Measurements from ENCODE around the gene SYNGR4.
"Not testable (repeated sequence)": the region's sequence is repeated elsewhere in the genome, so short reads cannot be mapped to it uniquely, and the experiment has no call there.

Gene SYNGR4

GRCh38 chr19:48371771-48372170 is 7.6 kb downstream of the SYNGR4 start:
- DNase-seq: not testable (repeated sequence)

DNA sequence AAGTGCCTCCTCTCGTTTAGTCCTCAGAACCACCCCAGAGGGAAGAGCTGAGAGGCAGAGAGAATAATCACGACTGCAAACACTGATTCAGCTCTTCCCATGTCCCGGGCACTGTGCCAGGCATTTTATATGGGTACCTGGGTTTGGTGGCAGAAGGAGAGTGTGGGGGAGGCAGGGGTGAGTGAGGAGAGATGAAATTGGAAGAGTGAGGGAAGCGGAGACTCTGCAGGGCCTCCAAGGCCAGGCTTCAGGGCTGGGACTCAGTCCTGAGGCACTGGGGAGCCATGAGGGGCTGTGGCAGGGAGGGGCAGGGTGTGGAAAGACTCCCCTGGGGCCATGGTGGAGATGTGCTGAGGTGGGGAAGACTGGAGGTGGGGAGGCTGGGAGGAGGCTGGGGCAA is 8.7 kb downstream of the SYNGR4 start:
- no peak for DNase-seq

DNA sequence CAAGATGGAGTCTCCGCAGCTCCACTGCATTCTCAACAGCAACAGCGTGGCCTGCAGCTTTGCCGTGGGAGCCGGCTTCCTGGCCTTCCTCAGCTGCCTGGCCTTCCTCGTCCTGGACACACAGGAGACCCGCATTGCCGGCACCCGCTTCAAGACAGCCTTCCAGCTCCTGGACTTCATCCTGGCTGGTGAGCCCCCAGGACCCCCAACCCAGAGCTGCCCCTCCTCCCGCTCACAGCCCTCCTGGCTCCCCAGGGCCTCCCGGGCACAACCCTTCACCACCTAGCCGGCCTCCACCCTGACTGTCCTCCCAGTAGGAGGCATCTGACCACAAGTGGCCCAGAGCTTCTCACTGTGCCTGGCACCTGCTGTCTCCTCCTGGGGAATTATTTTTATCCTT is 9.4 kb downstream of the SYNGR4 start:
- DNase-seq: no peak

GRCh38 chr19:48378194-48378570 is 14.0 kb downstream of the SYNGR4 start:
- DNase-seq: no peak

GRCh38 chr19:48379058-48379457 is 14.9 kb downstream of the SYNGR4 start:
- no peak for DNase-seq

DNA sequence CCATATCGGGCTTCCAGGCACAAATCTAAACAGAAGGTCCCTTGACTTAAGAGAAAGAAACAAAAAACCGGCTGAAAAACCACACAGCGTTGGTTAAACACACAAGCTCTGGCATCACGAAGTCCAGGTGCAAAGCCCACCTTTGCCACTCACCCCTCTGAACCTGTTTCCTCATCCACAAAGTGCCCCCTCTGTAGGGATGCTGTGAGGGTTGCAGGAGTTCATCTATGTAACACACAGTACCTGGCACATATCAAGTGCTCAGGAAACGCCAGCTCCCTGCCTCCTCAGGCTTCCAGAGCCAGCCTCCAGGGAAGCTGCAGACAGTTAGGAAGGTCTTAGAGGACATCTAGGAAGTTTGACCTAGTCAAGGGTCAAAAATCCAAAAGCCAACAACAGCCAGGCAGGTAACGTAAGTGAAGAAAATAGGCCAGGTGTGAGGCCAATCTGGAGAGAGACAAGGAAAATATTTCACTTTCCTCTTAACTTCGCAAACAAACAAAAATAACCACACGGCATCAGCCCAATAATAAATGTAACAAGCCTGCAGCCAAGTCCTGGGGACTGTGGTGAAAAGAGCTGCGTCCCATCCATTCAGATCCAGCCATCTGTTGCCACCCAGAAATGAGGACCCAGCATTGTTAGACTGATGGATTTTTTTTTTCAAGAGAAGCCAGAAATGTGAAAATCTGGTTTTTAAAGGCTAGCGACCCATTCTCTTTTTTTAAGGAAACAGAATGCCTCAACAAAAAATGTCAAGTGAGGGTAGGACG is 17.2 kb downstream of the SYNGR4 start:
- DNase-seq: no peak

DNA sequence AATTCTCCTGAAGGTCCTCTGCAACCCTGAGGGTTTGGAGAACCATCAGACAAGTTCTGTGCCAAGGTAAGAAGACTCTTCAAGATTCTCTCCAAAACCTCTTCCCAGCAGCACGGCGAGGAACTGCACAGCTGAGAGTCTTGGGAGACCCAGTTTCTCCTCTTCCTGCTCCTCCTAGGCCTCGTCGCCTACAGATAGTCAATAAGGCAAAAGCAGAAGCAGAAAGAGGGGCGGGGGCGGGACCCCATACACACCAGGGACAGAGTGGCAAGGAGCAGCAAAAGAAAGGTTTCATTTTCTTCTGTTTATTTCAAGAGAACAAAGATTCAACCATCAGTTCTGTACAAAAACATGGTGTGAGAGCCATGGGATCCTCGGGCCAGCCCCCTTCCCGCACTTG is 18.1 kb downstream of the SYNGR4 start:
- peak; percentile 24 to 48 for DNase-seq

GRCh38 chr19:48385461-48386087 is 21.4 kb downstream of the SYNGR4 start:
- no peak for DNase-seq

- DNase-seq: no peak
Observed at GRCh38 chr19:48386981-48387380, 22.8 kb downstream of the SYNGR4 start.

DNA sequence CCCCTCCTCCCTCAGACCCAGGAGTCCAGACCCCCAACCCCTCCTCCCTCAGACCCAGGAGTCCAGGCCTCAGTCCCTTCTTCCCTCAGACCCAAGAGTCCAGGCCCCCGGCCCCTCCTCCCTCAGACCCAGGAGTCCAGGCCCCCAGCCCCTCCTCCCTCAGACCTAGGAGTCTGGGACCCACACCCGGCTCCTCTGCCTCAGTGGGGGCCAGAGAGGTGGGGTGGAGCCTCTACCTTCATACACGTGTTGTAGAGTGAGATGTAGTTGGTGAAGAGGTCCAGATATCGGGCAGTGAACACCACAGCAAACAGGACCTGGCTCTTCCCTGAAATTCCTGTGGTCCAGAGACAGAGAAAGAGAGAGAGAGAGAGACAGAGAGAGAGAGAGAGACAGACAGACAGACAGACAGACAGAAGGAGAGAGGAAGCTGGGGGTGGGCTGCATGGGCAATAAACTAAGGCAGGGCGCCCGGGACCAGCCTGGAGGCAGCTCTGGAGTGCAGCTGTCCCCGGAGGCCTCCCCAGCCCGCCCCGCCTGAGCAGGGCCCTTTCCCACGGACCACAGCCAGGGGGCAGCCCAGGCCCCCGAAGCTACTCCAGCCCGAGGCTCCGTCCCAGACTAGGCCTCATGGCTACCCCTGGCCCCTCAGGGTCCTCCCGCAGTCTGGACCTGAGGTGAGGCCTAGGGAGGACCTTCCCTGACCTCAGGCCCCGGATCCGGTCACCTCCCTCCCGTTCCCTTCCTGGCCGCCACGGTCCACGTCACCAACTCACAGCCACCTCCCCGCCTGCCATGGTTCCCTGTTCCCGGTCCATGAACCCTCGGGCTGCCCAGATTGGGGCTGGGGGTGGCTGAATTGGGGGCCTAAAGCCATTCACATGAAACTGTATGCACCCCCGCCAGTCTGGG is 26.3 kb downstream of the SYNGR4 start:
- peak; percentile 59 to 64 for DNase-seq

- DNase-seq: peak; percentile 77 to 78
Observed at GRCh38 chr19:48391100-48392005, 27.2 kb downstream of the SYNGR4 start, which contains the start of gene KDELR1. Gene KDELR1, minus strand, starts transcription at chr19:48391551. Its CDS starts 193 bp downstream, at chr19:48391358.

DNA sequence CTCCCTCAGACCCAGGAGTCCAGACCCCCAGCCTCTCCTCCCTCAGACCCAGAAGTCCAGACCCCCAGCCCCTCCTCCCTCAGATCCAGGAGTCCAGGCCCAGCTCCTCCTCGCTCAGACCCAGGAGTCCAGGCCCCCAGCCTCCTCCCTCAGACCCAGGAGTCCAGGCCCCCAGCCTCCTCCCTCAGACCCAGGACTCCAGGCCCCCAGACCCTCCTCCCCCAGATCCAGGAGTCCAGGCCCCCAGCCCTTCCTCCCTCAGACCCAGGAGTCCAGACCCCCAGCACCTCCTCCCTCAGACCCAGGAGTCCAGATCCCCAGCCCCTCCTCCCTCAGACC is 27.8 kb downstream of the SYNGR4 start:
- DNase-seq: not testable (repeated sequence)

DNA sequence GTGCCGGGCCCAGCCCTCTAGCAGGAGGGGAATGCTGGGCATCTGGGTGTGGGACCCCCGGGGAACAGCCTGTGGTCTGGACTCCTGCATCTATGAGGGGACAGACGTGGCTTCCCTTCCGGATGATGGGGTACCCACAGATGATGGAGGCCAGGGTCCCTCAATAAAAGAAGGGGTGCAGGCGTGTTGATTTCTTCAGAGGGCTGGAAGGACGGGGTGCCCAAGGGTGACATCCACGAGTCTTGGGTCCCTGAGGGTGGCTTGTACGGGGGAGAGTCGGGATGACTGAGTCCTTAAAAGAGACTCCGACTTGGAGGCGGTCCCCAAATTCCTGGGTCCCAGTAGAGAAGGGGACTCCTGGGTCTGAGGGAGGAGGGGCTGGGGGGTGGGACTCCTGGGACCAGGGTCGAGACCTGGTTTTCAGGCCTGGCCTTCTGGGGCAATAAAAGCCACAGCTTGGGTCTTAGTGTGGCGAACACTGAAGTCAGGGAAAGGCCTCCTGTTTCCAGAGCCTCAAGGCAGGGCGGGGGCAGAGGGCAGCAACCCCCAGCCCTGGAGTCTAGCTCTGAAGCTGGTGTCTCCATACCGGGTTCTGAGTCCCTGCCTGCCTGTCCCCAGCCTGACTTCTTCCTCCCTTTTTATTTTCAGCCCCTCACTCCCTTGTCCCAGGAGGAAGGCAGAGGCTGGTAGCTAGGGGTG is 28.8 kb downstream of the SYNGR4 start:
- DNase-seq: no peak

DNA sequence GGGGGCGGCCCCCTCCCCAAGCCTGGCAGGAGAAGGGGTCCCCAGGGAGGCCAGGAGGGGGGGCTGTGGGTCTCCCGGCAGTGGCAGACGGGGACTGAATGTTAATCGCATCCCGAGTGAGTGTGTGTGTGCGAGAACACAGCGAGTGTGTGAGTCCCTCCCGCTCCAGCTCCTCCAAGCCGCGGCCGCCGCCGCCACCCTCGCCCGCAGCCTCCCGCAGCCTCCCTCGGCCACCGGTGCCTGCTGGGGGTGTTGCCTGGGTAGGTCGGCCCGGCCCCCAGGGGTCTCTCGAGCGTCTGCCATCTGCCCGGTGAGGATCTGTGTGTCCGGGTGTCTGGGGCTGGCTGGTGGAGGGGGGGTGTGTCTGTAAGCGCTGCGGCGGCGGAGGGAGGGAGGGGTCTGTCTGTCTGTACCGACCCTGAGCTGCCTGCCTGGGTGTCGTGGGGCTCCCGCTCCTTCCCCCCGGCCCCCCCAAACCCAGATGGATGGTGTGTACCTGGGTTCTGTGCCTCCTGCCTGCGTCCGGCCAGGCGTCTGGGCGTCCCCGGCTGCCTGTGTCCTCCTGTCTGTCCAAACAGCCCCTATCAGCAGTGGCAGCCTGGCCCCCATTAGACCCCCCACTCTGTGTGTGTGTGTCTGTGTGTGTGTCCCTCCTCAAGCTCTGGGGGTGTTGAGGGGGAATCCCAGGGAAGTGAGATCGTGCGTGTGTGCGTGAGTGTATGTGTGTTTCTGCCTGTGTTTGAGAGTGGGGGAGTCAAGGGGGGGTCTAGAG is 29.6 kb downstream of the SYNGR4 start, which contains the start of gene GRIN2D:
GRIN2D (plus strand) TSS at position 110 of the 772 bp plus-strand sequence. CDS start 4,725 bp downstream, outside the sequence.
- DNase-seq: no peak

DNA sequence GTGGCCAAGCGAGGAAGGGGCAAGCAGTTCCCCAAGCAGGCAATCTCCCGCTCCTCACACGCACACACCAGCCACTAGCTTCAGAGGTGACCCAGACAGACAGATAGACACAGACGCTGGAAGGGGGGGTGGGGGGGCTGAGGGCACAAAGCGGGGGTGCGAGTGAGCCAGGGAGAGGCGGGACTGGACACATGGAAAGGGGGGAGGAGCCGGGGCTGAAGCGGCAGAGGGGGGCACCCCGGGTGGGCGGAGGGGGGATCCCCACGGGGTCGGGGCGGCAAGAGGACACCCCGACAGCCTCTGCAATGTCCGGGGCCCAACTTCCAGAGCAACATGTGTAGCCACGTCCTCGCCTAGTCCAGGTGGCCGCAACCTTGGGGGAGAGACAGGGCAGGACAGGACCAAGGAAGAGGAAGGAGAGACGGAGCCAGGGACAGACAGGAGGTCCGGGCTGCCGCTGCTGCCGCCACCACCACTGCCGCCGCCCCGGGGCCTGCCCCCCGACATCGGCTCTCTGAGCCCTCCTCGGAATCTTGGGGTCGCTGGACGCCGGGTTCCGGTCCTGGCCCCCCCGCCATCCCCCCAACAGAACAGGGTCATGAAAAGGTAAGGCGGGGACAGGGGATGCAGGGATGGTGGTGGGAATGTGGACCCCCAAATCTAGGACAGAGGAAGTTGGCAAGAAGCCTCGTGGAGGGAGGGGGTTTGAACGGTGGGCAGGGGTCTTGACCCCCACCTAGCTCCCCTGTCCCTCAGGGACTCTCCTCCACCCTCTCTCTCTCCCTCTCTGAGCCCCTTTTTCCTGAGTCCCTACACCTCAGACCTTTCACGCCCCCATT is 30.4 kb downstream of the SYNGR4 start:
- no peak for DNase-seq

DNA sequence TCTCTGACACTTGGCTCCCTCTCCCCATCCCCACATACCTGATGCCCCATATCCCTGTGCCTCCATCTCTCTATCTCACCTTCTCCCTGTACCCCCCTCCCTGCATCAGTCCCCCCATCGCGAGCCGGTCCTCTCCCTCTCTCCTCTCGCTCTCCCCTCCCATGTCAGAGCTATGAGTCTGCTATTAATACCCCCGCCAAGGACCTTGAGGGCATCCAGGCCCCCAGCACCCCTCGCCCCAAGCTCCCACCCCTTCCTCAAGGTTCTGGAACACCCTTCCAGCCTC is 30.9 kb downstream of the SYNGR4 start:
- DNase-seq: no peak

DNA sequence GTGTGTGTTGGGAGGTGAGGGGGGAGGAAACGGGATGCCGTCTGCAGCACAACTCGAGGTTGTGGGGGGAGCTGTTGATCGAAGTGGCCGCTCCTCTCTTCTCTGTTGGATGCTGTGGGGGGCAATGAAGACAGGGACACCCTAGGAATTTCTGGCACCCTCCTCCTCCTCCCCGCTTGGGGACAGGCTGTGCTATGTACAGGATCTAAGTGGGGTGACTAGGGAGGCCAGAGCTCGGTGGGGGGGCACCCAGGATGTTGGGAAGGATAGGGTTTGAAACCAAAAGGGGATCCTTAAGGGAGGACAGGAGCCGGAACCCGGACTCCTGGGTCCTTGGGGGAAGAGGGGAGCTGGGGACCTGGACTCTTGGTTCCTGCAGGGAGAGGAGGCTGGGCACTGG is 31.3 kb downstream of the SYNGR4 start:
- no peak for DNase-seq

GRCh38 chr19:48396016-48396823 is 32.1 kb downstream of the SYNGR4 start:
- DNase-seq: no peak

DNA sequence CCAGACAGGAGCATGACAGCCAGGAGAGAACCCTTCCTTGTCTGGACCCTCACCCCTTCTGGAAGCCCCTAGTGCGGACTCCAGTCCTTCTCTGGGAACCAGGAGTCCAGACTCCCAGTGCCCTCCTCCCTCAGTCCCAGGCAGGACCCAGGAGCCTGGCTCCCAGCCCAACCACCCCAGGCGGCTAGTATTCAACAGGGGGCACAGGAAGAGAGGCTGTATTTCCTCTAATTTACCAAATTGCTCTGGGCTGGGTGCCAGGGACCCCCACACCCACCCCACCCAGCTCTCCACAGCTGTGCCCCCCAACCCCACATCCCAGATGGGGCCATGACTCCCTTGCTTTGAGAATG is 32.6 kb downstream of the SYNGR4 start:
- no peak for DNase-seq
